Right atrium auricular region (tissue), 2 donors: ENCODE data around the gene PHC2. TPM values are rescaled to one million over a fixed set of nuclear protein-coding genes. Genes with fewer than 3 reads are reported as not detected.

Experiments used
- DNase-seq: peaks from one replicate; pipeline ENCODE4 v3.0.0-alpha.2; 2019; ENCODE audit warnings: low spot score
- H3K27ac ChIP-seq, 2 donors: fragments of 200-600 bp; sonication (generic); 1 replicate in 1 of 2; 2 replicates in 1 of 2; pipeline ENCODE4 v1.5.1; 2016 to 2019
- H3K27me3 ChIP-seq, 2 donors: fragments of 200-600 bp; sonication (generic); one replicate each; pipeline versions ENCODE4 v1.5.1 to v1.6.0; 2017 to 2019
- H3K36me3 ChIP-seq: fragments of 200-600 bp; sonication (generic); one replicate; pipeline ENCODE4 v1.5.1; 2016
- H3K4me1 ChIP-seq, 2 donors: fragments of 200-600 bp; sonication (generic); one replicate each; pipeline versions ENCODE4 v1.5.1 to v1.6.0; 2017 to 2019
- H3K4me3 ChIP-seq, 2 donors: fragments of 200-600 bp; sonication (generic); 1 replicate in 1 of 2; 2 replicates in 1 of 2; pipeline ENCODE4 v1.5.1; 2017 to 2019; ENCODE audit warnings: mild to moderate bottlenecking in 1 of 2, moderate library complexity in 1 of 2
- H3K9me3 ChIP-seq, 2 donors: fragments of 200-600 bp; sonication (generic); one replicate each; pipeline ENCODE4 v1.5.1; 2019
- CTCF ChIP-seq, 2 donors: fragments of 200-600 bp; sonication (generic); IDR thresholded peaks; one replicate each; pipeline ENCODE4 v1.5.1; 2019; ENCODE audit warnings: antibody characterized with exemption in 2 of 2
- total RNA-seq, 2 donors: library from RNA; depleted of rRNA; stranded (reverse); fragments of >200 nt; gene quantifications; one replicate each; pipeline ENCODE4 v1.1.0, GENCODE V29; 2016

PHC2 gene
- total RNA-seq, 2 donors from 2014 or later = 98.4 to 144 TPM

DNA sequence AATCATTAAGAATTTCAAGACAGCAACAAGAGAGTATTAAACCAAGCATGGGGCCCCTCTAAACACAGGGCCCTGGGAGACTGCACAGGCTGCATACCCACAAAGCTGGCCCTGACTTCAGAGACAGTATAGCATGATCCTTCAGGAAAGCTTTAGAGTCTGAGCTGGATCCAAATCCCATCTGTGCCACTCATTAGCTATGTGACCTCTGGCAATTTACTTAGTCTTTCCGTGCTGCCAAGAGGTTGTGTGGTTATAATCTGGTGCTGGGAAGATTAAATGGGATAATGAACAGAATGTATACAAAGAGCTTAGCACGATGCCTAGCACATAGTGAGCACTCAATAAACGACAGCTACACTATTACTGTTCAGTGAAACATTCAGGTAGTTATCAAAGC lies 4.0 kb downstream of the PHC2 start:
- no peaks in the 10 kb centered on the region for H3K36me3 ChIP-seq
- no peaks in the 10 kb centered on the region for H3K27me3 ChIP-seq
- H3K9me3 ChIP-seq = no peaks in the 10 kb centered on the region
- DNase-seq = no peak
- no peak for TF ChIP-seq CTCF (IDR thresholded peaks at IDR 0.05)
- H3K4me3 ChIP-seq = no peak overlapping the region
- peak overlapping the region; percentile 43 to 53 for H3K27ac ChIP-seq
- peaks cover 0 to 30% of the 10 kb centered on the region in 2 donors for H3K4me1 ChIP-seq

GRCh38 chr1:33425900-33426299 lies 5.0 kb downstream of the PHC2 start:
- peaks cover 0 to 30% of the 10 kb centered on the region in 2 donors for H3K4me1 ChIP-seq
- no peak overlapping the region for H3K27ac ChIP-seq
- TF ChIP-seq CTCF (IDR thresholded peaks at IDR 0.05) = no peak
- no peaks in the 10 kb centered on the region for H3K36me3 ChIP-seq
- no peaks in the 10 kb centered on the region for H3K27me3 ChIP-seq
- DNase-seq = no peak
- no peaks in the 10 kb centered on the region for H3K9me3 ChIP-seq
- H3K4me3 ChIP-seq = no peak overlapping the region

DNA sequence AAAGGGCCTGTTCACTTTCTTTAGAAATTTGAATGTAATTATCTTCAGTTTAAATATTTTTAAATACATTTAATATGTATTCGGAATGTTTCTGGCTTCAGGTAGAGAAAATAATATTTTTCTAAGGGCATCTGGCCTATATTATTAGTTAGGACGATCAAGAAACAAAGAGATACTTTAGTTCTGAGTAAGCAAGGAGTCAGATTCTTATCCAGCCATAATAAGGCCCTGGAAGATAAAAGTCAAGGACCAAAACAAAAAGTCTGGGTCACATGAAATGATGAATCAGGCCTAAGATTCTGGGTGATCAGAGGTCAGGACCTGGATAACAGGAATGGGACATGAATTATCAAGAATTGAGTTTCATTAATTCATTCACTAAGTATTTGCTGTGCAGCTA lies 6.3 kb downstream of the PHC2 start:
- H3K27me3 ChIP-seq = no peaks in the 10 kb centered on the region
- no peaks in the 10 kb centered on the region for H3K36me3 ChIP-seq
- TF ChIP-seq CTCF (IDR thresholded peaks at IDR 0.05) = no peak
- no peaks in the 10 kb centered on the region for H3K9me3 ChIP-seq
- H3K4me1 ChIP-seq = peaks cover 0 to 24% of the 10 kb centered on the region in 2 donors
- peak overlapping the region in 1 of 2 donors; percentile 3 for H3K27ac ChIP-seq
- H3K4me3 ChIP-seq = no peak overlapping the region
- no peak for DNase-seq

DNA sequence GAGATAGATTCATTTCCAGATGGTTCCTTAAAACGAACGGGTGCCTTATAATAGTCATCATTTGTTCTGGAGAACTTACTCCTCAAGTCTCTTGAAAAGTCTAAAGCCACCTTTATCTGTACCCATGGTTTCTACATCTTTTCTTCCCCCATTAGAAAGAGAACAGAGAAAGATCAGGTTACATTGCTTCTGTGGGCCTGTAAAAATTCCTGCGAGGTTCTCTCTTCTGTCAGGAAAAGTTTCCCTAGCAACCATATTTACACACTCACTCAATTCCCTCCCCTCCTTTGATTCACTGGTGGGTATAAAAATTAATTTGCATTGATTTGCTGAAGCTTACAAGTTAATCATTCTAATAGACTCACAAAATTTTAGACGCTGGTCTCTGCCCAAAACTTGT lies 6.7 kb downstream of the PHC2 start:
- no peaks in the 10 kb centered on the region for H3K27me3 ChIP-seq
- DNase-seq = no peak
- H3K27ac ChIP-seq = peak overlapping the region in 1 of 2 donors; percentile 3
- no peak for TF ChIP-seq CTCF (IDR thresholded peaks at IDR 0.05)
- no peaks in the 10 kb centered on the region for H3K9me3 ChIP-seq
- H3K36me3 ChIP-seq = no peaks in the 10 kb centered on the region
- H3K4me1 ChIP-seq = peaks cover 0 to 19% of the 10 kb centered on the region in 2 donors
- no peak overlapping the region for H3K4me3 ChIP-seq

GRCh38 chr1:33420870-33421775 lies 9.8 kb downstream of the PHC2 start:
- Histone ChIP-seq H3K4me1 (peaks cover 0 to 7% of the 10 kb centered on the region in 2 donors), H3K36me3 (no peaks in the 10 kb centered on the region), H3K9me3 (peaks cover 0 to 15% of the 10 kb centered on the region in 2 donors), H3K27me3 (no peaks in the 10 kb centered on the region), H3K27ac (no peak overlapping the region), H3K4me3 (no peak overlapping the region)
- no peak for TF ChIP-seq CTCF (IDR thresholded peaks at IDR 0.05)
- DNase-seq = no peak
